Neural crest cell (in vitro differentiated cells): ENCODE data around the gene BAIAP3. TPM values are rescaled to one million over a fixed set of nuclear protein-coding genes. Genes with fewer than 3 reads are reported as not detected.

Source experiments
- DNase-seq: peaks from one replicate; pipeline ENCODE4 v3.0.0; 2021; ENCODE audit warnings: low read depth, mixed read lengths, low spot score
- H3K27ac Mint-ChIP-seq: one replicate; pipeline ENCODE4 v1.8.0; 2021; ENCODE audit warnings: mild to moderate bottlenecking, mixed read lengths; ENCODE audit not compliant: unreplicated experiment
- H3K27me3 Mint-ChIP-seq: 2 replicates; pipeline ENCODE4 v1.8.0; 2021; ENCODE audit warnings: low read depth, mild to moderate bottlenecking, mixed read lengths
- H3K36me3 Mint-ChIP-seq: 2 replicates; pipeline ENCODE4 v1.8.0; 2021; ENCODE audit warnings: low read depth, mild to moderate bottlenecking, mixed read lengths
- H3K4me1 Mint-ChIP-seq: 2 replicates; pipeline ENCODE4 v1.8.0; 2021; ENCODE audit warnings: mixed read lengths
- H3K4me3 Mint-ChIP-seq: one replicate; pipeline ENCODE4 v1.8.0; 2021; ENCODE audit warnings: mild to moderate bottlenecking, mixed read lengths
- H3K9me3 Mint-ChIP-seq: 2 replicates; pipeline ENCODE4 v1.8.0; 2021; ENCODE audit warnings: mixed read lengths
- CTCF ChIP-seq: fragments of 200-600 bp; sonication (generic); conservative IDR thresholded peaks from 2 replicates; pipeline ENCODE4 v1.5.0; 2021; ENCODE audit warnings: antibody characterized with exemption, mild to moderate bottlenecking
- total RNA-seq: library from RNA; stranded (reverse); gene quantifications from 2 replicates; pipeline ENCODE4 v1.2.1, GENCODE V29; 2021

BAIAP3 gene
- total RNA-seq, 1 donor from 2014 or later: 3.4 TPM

DNA sequence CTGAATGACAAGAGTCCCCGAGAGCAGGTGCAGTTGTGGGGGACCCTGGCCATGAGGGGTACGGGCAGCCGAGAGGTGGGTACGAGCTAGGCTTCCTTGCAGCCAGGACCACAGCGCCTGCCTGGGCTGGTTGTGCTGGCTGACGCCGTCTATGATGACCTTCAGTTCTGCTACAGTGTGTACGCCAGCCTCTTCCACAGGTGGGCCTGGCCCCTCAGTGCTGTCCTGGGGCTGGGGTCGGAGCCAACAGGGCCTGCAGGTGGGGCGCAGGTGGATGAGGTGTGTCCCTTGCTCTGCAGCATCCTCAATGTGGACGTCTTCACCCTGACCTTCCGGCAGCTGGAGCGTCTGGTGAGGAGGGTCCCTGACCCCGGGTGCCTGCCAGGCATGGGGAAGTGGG is 11.1 kb downstream of the BAIAP3 start:
- H3K9me3 Mint-ChIP-seq: no peaks in the 10 kb centered on the region
- peaks cover 9% of the 10 kb centered on the region for H3K4me1 Mint-ChIP-seq
- H3K27me3 Mint-ChIP-seq: peaks cover 16% of the 10 kb centered on the region
- no peaks in the 10 kb centered on the region for H3K36me3 Mint-ChIP-seq
- no peak overlapping the region for H3K27ac Mint-ChIP-seq
- H3K4me3 Mint-ChIP-seq: no peak overlapping the region
- no peak for DNase-seq
- TF ChIP-seq CTCF: no peak

GRCh38 chr16:1345087-1345486 is 11.6 kb downstream of the BAIAP3 start:
- Mint-ChIP-seq H3K4me3 (no peak overlapping the region), H3K4me1 (peaks cover 9% of the 10 kb centered on the region), H3K27me3 (peaks cover 16% of the 10 kb centered on the region), H3K27ac (no peak overlapping the region), H3K9me3 (no peaks in the 10 kb centered on the region), H3K36me3 (no peaks in the 10 kb centered on the region)
- DNase-seq: no peak
- TF ChIP-seq CTCF: no peak

DNA sequence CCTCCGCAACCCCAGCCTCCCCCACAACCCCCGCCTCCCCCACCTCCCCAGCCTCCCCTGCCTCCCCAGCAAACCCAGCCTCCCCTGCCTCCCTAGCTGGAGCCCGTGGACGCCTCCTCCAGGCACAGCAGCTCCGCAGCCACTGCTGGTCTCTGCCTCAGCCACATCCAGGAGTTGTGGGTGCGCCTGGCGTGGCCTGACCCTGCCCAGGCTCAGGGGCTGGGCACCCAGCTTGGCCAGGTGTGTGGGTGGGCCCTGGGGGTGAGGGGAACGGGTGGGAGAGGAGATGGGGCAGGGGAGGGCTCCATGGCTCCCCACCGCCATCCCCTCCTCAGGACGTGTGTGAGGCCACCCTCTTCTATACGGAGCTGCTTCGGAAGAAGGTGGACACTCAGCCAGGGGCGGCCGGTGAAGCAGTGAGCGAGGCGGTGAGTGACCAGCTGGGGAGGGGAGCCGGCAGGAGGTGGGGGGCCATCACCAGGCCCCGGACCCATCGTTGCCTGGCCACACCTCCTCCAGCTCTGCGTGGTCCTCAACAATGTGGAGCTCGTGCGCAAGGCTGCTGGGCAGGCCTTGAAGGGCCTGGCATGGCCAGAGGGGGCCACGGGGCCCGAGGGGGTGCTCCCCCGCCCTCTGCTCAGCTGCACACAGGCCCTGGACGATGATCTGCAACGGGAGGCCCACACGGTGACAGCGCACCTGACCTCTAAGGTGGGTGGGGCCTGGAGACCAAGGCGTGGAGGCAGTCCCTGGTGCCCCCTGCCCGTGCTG is 12.4 kb downstream of the BAIAP3 start:
- Mint-ChIP-seq H3K4me3 (no peak overlapping the region), H3K9me3 (no peaks in the 10 kb centered on the region), H3K27ac (no peak overlapping the region), H3K27me3 (peaks cover 13% of the 10 kb centered on the region), H3K4me1 (peaks cover 9% of the 10 kb centered on the region), H3K36me3 (no peaks in the 10 kb centered on the region)
- no peak for DNase-seq
- no peak for TF ChIP-seq CTCF

DNA sequence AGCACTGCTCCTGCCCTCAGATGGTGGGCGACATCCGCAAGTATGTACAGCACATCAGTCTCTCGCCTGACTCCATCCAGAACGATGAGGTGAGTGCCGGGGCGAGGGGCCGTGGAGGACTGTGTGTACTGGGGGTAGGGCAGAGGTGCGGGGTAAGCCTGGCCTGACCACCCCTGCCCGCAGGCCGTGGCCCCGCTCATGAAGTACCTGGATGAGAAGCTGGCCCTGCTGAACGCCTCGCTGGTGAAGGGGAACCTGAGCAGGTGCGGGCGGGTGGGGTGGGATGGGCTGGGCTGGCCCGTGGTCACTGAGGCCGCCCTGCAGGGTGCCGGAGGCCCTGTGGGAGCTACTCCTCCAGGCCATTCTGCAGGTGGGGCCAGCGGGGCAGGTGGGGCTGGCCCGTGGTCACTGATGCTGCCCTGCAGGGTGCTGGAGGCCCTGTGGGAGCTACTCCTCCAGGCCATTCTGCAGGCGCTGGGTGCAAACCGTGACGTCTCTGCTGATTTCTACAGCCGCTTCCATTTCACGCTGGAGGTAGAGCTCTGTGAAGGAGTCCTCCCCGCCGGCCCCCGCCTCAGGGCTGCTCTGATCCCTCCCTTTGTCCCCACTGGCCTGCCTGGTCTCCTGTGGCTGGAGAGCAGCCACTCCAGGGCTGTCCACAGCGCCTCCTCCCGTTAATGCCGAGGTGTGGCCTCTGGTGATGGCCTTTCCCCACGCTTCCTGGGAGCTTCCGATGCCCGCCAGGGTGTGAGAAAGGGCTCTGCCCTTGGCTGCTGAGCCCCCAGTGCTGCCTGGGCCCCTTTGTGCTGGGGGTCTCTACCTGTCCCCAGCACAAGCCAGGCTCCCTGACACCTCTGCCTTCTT is 13.2 kb downstream of the BAIAP3 start:
- DNase-seq: no peak
- no peak for TF ChIP-seq CTCF
- H3K36me3 Mint-ChIP-seq: no peaks in the 10 kb centered on the region
- H3K9me3 Mint-ChIP-seq: no peaks in the 10 kb centered on the region
- H3K4me1 Mint-ChIP-seq: peaks cover 9% of the 10 kb centered on the region
- H3K4me3 Mint-ChIP-seq: peak overlapping the region; percentile 44
- no peak overlapping the region for H3K27ac Mint-ChIP-seq
- peaks cover 13% of the 10 kb centered on the region for H3K27me3 Mint-ChIP-seq

DNA sequence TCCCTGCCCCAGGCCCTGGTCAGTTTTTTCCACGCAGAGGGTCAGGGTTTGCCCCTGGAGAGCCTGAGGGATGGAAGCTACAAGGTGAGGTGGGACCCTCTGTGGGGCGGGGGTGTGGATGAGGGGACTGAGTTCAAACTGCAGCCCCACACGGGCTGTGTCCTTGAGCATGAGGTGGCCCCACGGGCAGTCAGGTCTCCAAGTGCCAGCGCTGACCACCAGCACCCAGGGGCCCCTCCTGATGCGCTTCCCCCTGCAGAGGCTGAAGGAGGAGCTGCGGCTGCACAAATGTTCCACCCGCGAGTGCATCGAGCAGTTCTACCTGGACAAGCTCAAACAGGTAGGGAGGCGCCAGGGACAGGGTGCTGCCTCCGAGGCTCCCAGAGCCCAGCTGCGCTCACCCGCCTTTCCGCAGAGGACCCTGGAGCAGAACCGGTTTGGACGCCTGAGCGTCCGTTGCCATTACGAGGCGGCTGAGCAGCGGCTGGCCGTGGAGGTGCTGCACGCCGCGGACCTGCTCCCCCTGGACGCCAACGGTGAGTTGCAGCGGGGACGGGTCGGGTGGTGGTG is 13.9 kb downstream of the BAIAP3 start:
- Mint-ChIP-seq H3K4me3 (peak overlapping the region; percentile 44), H3K9me3 (no peaks in the 10 kb centered on the region), H3K27me3 (peaks cover 15% of the 10 kb centered on the region), H3K4me1 (peaks cover 12% of the 10 kb centered on the region), H3K27ac (no peak overlapping the region), H3K36me3 (peaks cover under 1% of the 10 kb centered on the region)
- no peak for TF ChIP-seq CTCF
- no peak for DNase-seq
